Astrocyte (in vitro differentiated cells and primary cell): ENCODE results near the gene HS6ST2. TPM values are rescaled to one million over a fixed set of nuclear protein-coding genes. Genes with fewer than 3 reads are reported as not detected.
"Not testable (repeated sequence)": the region's sequence is repeated elsewhere in the genome, so short reads cannot be mapped to it uniquely, and the experiment has no call there.

ENCODE experiments used
- DNase-seq: peaks from one replicate; pipeline ENCODE4 v3.0.0-alpha.2; 2010; ENCODE audit warnings: low read depth
- FAIRE-seq: peaks from 2 replicates; lab custom pipeline; 2011; peaks lifted over from hg19 to GRCh38; lab: Jason Lieb, UNC
- H2AFZ ChIP-seq: 2 replicates; pipeline ENCODE4 v1.6.0; 2012; ENCODE audit warnings: low read depth, low read length, inconsistent platforms
- H3K27ac ChIP-seq: 2 replicates; pipeline ENCODE4 v1.5.1; 2011; ENCODE audit warnings: low read depth, low read length, inconsistent platforms
- H3K27me3 ChIP-seq: 2 replicates; pipeline ENCODE4 v1.6.0; 2011; ENCODE audit warnings: low read length, inconsistent platforms; ENCODE audit not compliant: insufficient read depth
- H3K36me3 ChIP-seq: 2 replicates; pipeline ENCODE4 v1.5.1; 2011; ENCODE audit warnings: low read length, inconsistent platforms; ENCODE audit not compliant: insufficient read depth
- H3K4me1 ChIP-seq: 2 replicates; pipeline ENCODE4 v1.5.1; 2011; ENCODE audit warnings: low read length, inconsistent platforms; ENCODE audit not compliant: insufficient read depth
- H3K4me2 ChIP-seq: 2 replicates; pipeline ENCODE4 v1.6.0; 2012; ENCODE audit warnings: low read length, inconsistent platforms
- H3K4me3 ChIP-seq: 2 replicates; pipeline ENCODE4 v1.5.1; 2011; ENCODE audit warnings: low read depth, mild to moderate bottlenecking, low read length, inconsistent platforms; ENCODE audit not compliant: insufficient read depth
- H3K79me2 ChIP-seq: 2 replicates; pipeline ENCODE4 v1.6.0; 2012; ENCODE audit warnings: mild to moderate bottlenecking, low read length, inconsistent platforms; ENCODE audit not compliant: insufficient read depth
- H3K9ac ChIP-seq: 2 replicates; pipeline ENCODE4 v1.6.0; 2012; ENCODE audit warnings: mild to moderate bottlenecking, low read length, inconsistent platforms
- H3K9me3 ChIP-seq: 2 replicates; pipeline ENCODE4 v1.5.1; 2012; ENCODE audit warnings: low read depth, mild to moderate bottlenecking, low read length, inconsistent platforms; ENCODE audit not compliant: insufficient read depth
- H4K20me1 ChIP-seq: 2 replicates; pipeline ENCODE4 v1.6.0; 2012; ENCODE audit warnings: low read length, inconsistent platforms; ENCODE audit not compliant: insufficient read depth
- H3K27ac Mint-ChIP-seq: one replicate; pipeline ENCODE4 v1.8.0; 2021; ENCODE audit warnings: mild to moderate bottlenecking, mixed read lengths; ENCODE audit not compliant: unreplicated experiment
- H3K27me3 Mint-ChIP-seq: one replicate; pipeline ENCODE4 v1.8.0; 2021; ENCODE audit warnings: low read depth, mixed read lengths; ENCODE audit not compliant: unreplicated experiment
- H3K36me3 Mint-ChIP-seq: one replicate; pipeline ENCODE4 v1.8.0; 2021; ENCODE audit warnings: low read depth, mixed read lengths; ENCODE audit not compliant: unreplicated experiment
- H3K4me1 Mint-ChIP-seq: one replicate; pipeline ENCODE4 v1.8.0; 2021; ENCODE audit warnings: low read depth, mixed read lengths; ENCODE audit not compliant: unreplicated experiment
- H3K4me3 Mint-ChIP-seq: one replicate; pipeline ENCODE4 v1.8.0; 2021; ENCODE audit warnings: mild to moderate bottlenecking, moderate library complexity, mixed read lengths; ENCODE audit not compliant: unreplicated experiment
- H3K9me3 Mint-ChIP-seq: one replicate; pipeline ENCODE4 v1.8.0; 2021; ENCODE audit warnings: mild to moderate bottlenecking, mixed read lengths; ENCODE audit not compliant: unreplicated experiment
- EZH2 ChIP-seq: IDR thresholded peaks from 2 replicates; pipeline ENCODE4 v1.6.1; 2012; ENCODE audit warnings: mild to moderate bottlenecking, low read length, inconsistent platforms; ENCODE audit not compliant: insufficient read depth
- total RNA-seq: library from RNA; stranded (reverse); gene quantifications from 2 replicates; pipeline ENCODE4 v1.2.1, GENCODE V29; 2021
- TF ChIP-seq, protein P1 (sequence below): IDR thresholded peaks from 2 replicates; pipeline ENCODE4 v1.5.1; 2011; ENCODE audit warnings: low read depth, mild to moderate bottlenecking, inconsistent platforms, low read length, moderate library complexity; ENCODE audit not compliant: insufficient read depth

Gene HS6ST2
- total RNA-seq, 1 donor from 2014 or later, result 12.9 TPM

DNA sequence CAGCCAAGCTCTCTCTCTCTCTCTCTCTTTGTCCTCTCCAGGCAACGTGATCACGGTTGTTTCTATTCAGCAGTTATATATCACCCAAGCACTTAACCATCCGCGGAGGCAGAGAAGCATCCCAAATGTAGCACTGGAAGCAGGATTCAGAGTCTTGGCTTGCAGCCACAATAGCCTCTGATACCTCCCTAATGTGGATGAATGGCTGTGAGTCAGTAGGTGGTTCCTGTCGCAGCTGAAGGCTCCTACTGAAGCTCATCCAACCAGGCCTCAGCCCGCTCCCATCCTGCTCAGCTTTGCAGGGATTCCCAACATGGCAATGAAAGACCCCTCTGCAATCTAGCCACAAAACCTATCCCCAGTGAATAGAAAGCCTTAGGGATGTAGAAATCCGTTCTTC, 5.1 kb downstream of the HS6ST2 start:
- Mint-ChIP-seq H3K4me1 (peaks cover 9% of the 10 kb centered on the region), H3K27ac (peak overlapping the region; percentile 47), H3K27me3 (no peaks in the 10 kb centered on the region), H3K36me3 (no peaks in the 10 kb centered on the region), H3K4me3 (no peak overlapping the region), H3K9me3 (no peaks in the 10 kb centered on the region)
- no peak overlapping the region for H3K4me2 ChIP-seq
- H3K79me2 ChIP-seq, result no peaks in the 10 kb centered on the region
- no peaks in the 10 kb centered on the region for H3K9me3 ChIP-seq
- FAIRE-seq, result no peak
- no peak overlapping the region for H3K4me3 ChIP-seq
- no peaks in the 10 kb centered on the region for H3K36me3 ChIP-seq
- no peak for DNase-seq
- TF ChIP-seq, protein P1, sequence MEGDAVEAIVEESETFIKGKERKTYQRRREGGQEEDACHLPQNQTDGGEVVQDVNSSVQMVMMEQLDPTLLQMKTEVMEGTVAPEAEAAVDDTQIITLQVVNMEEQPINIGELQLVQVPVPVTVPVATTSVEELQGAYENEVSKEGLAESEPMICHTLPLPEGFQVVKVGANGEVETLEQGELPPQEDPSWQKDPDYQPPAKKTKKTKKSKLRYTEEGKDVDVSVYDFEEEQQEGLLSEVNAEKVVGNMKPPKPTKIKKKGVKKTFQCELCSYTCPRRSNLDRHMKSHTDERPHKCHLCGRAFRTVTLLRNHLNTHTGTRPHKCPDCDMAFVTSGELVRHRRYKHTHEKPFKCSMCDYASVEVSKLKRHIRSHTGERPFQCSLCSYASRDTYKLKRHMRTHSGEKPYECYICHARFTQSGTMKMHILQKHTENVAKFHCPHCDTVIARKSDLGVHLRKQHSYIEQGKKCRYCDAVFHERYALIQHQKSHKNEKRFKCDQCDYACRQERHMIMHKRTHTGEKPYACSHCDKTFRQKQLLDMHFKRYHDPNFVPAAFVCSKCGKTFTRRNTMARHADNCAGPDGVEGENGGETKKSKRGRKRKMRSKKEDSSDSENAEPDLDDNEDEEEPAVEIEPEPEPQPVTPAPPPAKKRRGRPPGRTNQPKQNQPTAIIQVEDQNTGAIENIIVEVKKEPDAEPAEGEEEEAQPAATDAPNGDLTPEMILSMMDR, result no peak
- TF ChIP-seq EZH2, result no peak
- H3K27me3 ChIP-seq, result peaks cover 2% of the 10 kb centered on the region
- no peak overlapping the region for H2AFZ ChIP-seq
- H3K9ac ChIP-seq, result no peak overlapping the region
- no peaks in the 10 kb centered on the region for H4K20me1 ChIP-seq
- no peak overlapping the region for H3K27ac ChIP-seq
- H3K4me1 ChIP-seq, result no peaks in the 10 kb centered on the region

- H3K27ac ChIP-seq, result no peak overlapping the region
- no peaks in the 10 kb centered on the region for H3K27me3 ChIP-seq
- no peak overlapping the region for H3K9ac ChIP-seq
- FAIRE-seq (peak; percentile 81), DNase-seq (no peak)
- no peak overlapping the region for H3K4me3 ChIP-seq
- Mint-ChIP-seq H3K4me1 (peaks cover 8% of the 10 kb centered on the region), H3K4me3 (no peak overlapping the region), H3K9me3 (no peaks in the 10 kb centered on the region), H3K36me3 (no peaks in the 10 kb centered on the region), H3K27ac (no peak overlapping the region), H3K27me3 (no peaks in the 10 kb centered on the region)
- H2AFZ ChIP-seq, result no peak overlapping the region
- H3K9me3 ChIP-seq, result no peaks in the 10 kb centered on the region
- H4K20me1 ChIP-seq, result no peaks in the 10 kb centered on the region
- no peaks in the 10 kb centered on the region for H3K36me3 ChIP-seq
- no peak for TF ChIP-seq EZH2
- TF ChIP-seq, protein P1, result no peak
- H3K79me2 ChIP-seq, result no peaks in the 10 kb centered on the region
- no peak overlapping the region for H3K4me2 ChIP-seq
- no peaks in the 10 kb centered on the region for H3K4me1 ChIP-seq
These were observed 9.7 kb downstream of the HS6ST2 start for GRCh38 chrX:132948648-132949260.

DNA sequence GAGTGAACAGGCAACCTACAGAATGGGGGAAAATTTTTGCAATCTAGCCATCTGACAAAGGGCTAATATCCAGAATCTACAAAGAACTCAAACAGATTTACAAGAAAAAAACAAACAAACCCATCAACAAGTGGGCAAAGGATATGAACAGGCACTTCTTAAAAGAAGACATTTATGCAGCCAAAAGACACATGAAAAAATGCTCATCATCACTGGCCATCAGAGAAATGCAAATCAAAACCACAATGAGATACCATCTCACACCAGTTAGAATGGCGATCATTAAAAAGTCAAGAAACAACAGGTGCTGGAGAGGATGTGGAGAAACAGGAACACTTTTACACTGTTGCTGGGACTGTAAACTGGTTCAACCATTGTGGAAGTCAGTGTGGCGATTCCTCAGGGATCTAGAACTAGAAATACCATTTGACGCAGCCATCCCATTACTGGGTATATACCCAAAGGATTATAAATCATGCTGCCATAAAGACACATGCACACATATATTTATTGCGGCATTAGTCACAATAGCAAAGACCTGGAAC, 13.3 kb downstream of the HS6ST2 start:
- not testable (repeated sequence) for H3K36me3 ChIP-seq, H4K20me1 ChIP-seq, H3K4me3 Mint-ChIP-seq, DNase-seq, H3K4me2 ChIP-seq, H3K9me3 ChIP-seq, H3K4me3 ChIP-seq, H3K4me1 Mint-ChIP-seq, H3K27ac Mint-ChIP-seq, H3K27me3 Mint-ChIP-seq, H3K4me1 ChIP-seq, H3K27ac ChIP-seq, H3K9ac ChIP-seq, FAIRE-seq, H3K9me3 Mint-ChIP-seq, H3K27me3 ChIP-seq, H2AFZ ChIP-seq, H3K79me2 ChIP-seq, H3K36me3 Mint-ChIP-seq
